Measurements from ENCODE around the gene HRAS. TPM values are rescaled to one million over a fixed set of nuclear protein-coding genes. Genes with fewer than 3 reads are reported as not detected.

The HRAS gene
- polyA plus RNA-seq, 3 donors = 10.1 to 32.9 (median 10.3) TPM

DNA sequence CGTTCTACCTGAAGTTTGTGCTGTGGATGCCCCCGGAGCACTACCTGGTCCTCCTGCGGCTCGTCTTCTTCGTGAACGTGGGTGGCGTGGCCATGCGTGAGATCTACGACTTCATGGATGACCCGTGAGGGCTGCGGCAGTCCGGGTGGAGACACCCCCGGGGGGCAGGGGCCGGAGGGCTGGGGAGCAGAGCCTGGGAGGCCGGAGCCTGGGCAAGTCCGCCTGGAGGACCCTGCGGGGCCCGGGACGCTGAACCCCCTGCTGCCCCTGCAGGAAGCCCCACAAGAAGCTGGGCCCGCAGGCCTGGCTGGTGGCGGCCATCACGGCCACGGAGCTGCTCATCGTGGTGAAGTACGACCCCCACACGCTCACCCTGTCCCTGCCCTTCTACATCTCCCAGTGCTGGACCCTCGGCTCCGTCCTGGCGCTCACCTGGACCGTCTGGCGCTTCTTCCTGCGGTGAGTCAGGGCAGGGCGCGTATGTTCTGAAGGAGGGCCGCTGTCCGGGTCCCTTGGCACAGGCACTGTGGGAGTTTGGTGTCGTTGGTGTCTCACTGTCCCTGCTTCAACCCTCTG, 45.7 kb downstream of the HRAS start:
- Mint-ChIP-seq H3K4me1 (no peaks in the 10 kb centered on the region), H3K4me3 (no peak overlapping the region), H3K27ac (no peak overlapping the region), H3K9me3 (no peaks in the 10 kb centered on the region), H3K27me3 (ENCODE audit: low read depth in 3 of 3) (peaks cover 0 to 2% (median 0%) of the 10 kb centered on the region in 3 donors), H3K36me3 (peaks cover 18 to 37% of the 10 kb centered on the region in 2 donors)
- intact Hi-C loops (cut with micrococcal nuclease) = no loop called here
- no peaks in the 10 kb centered on the region for H3K4me1 ChIP-seq (ENCODE audit: control insufficient read depth in 1 of 2, insufficient read depth in 2 of 2, low read length in 2 of 2)
- WGBS (ENCODE audit: insufficient coverage) = 94% methylated on average over 32 of the region's 37 CpGs
- no peak overlapping the region for H3K9ac ChIP-seq (ENCODE audit: insufficient read depth, low read length, poor library complexity, severe bottlenecking)
- peaks cover 23 to 27% of the 10 kb centered on the region in 2 donors for H3K36me3 ChIP-seq (replicated peaks in 1 of 2; ENCODE audit: control insufficient read depth in 1 of 2, insufficient read depth in 2 of 2, low read length in 2 of 2)
- TF ChIP-seq CTCF (IDR thresholded peaks at IDR 0.05) = no peak
- H4K20me1 ChIP-seq (ENCODE audit: insufficient read depth, low read length) = peaks cover 21% of the 10 kb centered on the region
- no peak overlapping the region for H3K4me3 ChIP-seq (replicated peaks in 1 of 3; ENCODE audit: low read depth in 2 of 3, low read length in 3 of 3)
- H2AFZ ChIP-seq (ENCODE audit: insufficient read depth, low read depth, low read length, poor library complexity, severe bottlenecking) = no peak overlapping the region
- H3K27ac ChIP-seq (ENCODE audit: low read depth in 1 of 2, low read length in 2 of 2) = no peak overlapping the region
- DNase-seq = no peak
- no peaks in the 10 kb centered on the region for H3K79me2 ChIP-seq (ENCODE audit: insufficient read depth, low read length)
- H3K4me2 ChIP-seq (replicated peaks; ENCODE audit: extremely low read depth, low read length, poor library complexity, severe bottlenecking) = no peak overlapping the region
- peaks cover 0 to 8% of the 10 kb centered on the region in 2 donors for H3K9me3 ChIP-seq (replicated peaks in 1 of 2; ENCODE audit: control insufficient read depth in 1 of 2, insufficient read depth in 1 of 2, low read length in 2 of 2)
- H3K27me3 ChIP-seq (ENCODE audit: control insufficient read depth in 2 of 2, insufficient read depth in 2 of 2, low read length in 2 of 2) = no peaks in the 10 kb centered on the region

GRCh38 chr11:488992-489391, 46.4 kb downstream of the HRAS start:
- no peak overlapping the region for H3K27ac ChIP-seq (ENCODE audit: low read depth in 1 of 2, low read length in 2 of 2)
- H4K20me1 ChIP-seq (ENCODE audit: insufficient read depth, low read length) = peaks cover 14% of the 10 kb centered on the region
- Mint-ChIP-seq H3K9me3 (peaks cover 0 to 4% (median 0%) of the 10 kb centered on the region in 7 donors), H3K4me3 (no peak overlapping the region), H3K36me3 (peaks cover 14 to 33% of the 10 kb centered on the region in 2 donors), H3K27ac (peak overlapping the region in 2 of 7 donors; percentile 13 to 46), H3K27me3 (ENCODE audit: low read depth in 3 of 3) (peaks cover 0 to 2% (median 0%) of the 10 kb centered on the region in 3 donors), H3K4me1 (no peaks in the 10 kb centered on the region)
- no peak for DNase-seq
- intact Hi-C loops (cut with micrococcal nuclease) = no loop called here
- H3K36me3 ChIP-seq (replicated peaks in 1 of 2; ENCODE audit: control insufficient read depth in 1 of 2, insufficient read depth in 2 of 2, low read length in 2 of 2) = peaks cover 16 to 20% of the 10 kb centered on the region in 2 donors
- peaks cover 0 to 14% of the 10 kb centered on the region in 2 donors for H3K9me3 ChIP-seq (replicated peaks in 1 of 2; ENCODE audit: control insufficient read depth in 1 of 2, insufficient read depth in 1 of 2, low read length in 2 of 2)
- H3K27me3 ChIP-seq (ENCODE audit: control insufficient read depth in 2 of 2, insufficient read depth in 2 of 2, low read length in 2 of 2) = no peaks in the 10 kb centered on the region
- no peak overlapping the region for H2AFZ ChIP-seq (ENCODE audit: insufficient read depth, low read depth, low read length, poor library complexity, severe bottlenecking)
- H3K4me1 ChIP-seq (ENCODE audit: control insufficient read depth in 1 of 2, insufficient read depth in 2 of 2, low read length in 2 of 2) = no peaks in the 10 kb centered on the region
- H3K4me3 ChIP-seq (replicated peaks in 1 of 3; ENCODE audit: low read depth in 2 of 3, low read length in 3 of 3) = no peak overlapping the region
- WGBS (ENCODE audit: insufficient coverage) = 92% methylated on average over 18 of the region's 19 CpGs
- no peak for TF ChIP-seq CTCF (IDR thresholded peaks at IDR 0.05)
- no peak overlapping the region for H3K4me2 ChIP-seq (replicated peaks; ENCODE audit: extremely low read depth, low read length, poor library complexity, severe bottlenecking)
- H3K79me2 ChIP-seq (ENCODE audit: insufficient read depth, low read length) = no peaks in the 10 kb centered on the region
- no peak overlapping the region for H3K9ac ChIP-seq (ENCODE audit: insufficient read depth, low read length, poor library complexity, severe bottlenecking)

All from CD14-positive monocyte (primary cell).